Activated T-cell treated with anti-CD3 and anti-CD28 coated beads for 24 hours (primary cell): ENCODE measurements around the gene ACACB.

Experiments
- DNase-seq: peaks from one replicate; pipeline ENCODE4 v3.0.0-alpha.2; 2020; ENCODE audit warnings: low read depth

The ACACB gene

DNA sequence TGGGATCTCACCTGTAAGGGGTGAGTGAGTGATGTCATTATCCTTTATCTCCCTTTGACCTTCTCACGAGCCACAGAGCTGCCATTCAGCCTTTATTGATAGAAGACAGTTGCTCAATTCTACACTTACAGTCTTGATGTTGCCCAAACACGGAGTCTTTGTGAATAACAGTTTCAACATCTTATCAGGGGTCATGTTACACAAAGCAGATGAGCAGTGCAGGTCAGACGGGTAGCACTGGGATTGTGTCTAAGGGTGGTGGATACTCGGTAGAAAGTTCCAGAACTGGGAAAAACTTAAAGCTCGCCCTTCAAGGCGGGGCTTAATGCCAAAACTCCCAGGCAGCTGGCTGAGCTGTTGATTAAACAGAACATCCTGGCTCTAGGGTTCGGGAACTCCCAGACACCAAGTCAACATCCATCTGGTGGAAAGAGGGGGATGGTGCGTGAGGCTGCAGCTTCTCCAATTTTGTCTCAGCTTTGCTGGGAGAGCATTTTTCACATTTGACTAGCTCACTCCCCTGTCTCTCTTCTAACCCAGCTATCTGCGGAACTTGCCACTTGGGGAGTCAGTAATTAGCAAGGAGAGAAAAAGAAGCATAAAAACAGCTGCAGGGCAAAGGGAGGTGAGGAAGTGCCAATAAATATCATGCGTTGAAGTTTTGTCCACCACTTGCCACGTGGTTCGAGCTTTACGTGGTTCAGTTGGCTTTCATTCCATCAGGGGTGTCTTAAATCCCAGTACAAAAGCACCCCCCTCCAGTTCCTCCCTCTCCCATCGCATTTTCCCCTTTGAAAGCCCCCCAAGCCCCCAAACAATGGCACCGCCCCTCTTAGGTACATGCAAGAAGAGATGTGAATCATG, 161.7 kb downstream of the ACACB start:
- DNase-seq: no peak

GRCh38 chr12:109278912-109279311, 162.5 kb downstream of the ACACB start:
- no peak for DNase-seq

GRCh38 chr12:109279525-109279924, 163.1 kb downstream of the ACACB start:
- no peak for DNase-seq

DNA sequence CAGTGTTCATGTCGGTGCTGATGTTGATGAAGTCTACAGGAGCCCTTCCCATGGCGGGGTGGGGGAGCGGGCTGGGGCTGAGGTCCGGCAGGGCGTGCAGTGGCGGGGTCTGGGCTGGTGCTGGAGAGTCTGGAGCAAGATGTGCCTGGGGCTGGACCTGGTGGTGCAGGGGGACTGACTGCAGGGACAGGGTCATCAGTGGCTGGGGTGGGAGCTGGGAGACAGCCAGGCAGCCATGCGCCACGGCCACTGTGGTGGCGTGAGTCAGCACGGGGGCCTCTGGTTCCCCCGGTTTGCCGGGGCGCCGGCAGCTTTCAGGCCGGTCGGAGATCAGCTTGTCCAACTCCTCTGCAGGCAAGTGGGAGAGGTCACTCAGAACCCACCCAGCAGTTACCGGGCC, 165.1 kb downstream of the ACACB start:
- DNase-seq: no peak

DNA sequence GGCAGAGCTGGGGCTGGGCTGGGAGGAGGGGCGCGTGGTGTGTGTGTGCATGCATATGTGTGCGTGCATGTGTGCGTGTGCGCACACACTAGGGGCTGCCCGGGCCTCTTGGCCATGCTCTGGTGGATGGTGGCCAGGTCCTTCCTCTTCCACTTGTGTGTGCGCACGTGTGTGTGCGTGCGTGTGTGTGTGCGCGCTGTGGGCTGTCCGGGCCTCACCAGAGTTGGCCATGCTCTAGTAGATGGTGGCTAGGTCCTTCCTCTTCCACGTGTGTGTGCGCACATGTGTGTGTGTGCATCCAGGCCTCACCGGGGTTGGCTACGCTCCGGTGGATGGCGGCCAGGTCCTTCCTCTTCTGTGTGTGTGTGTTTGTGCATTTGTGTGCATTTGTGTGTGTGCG, 168.0 kb downstream of the ACACB start:
- DNase-seq: no peak

- no peak for DNase-seq
These were observed 169.9 kb downstream of the ACACB start for GRCh38 chr12:109286252-109286651.

DNA sequence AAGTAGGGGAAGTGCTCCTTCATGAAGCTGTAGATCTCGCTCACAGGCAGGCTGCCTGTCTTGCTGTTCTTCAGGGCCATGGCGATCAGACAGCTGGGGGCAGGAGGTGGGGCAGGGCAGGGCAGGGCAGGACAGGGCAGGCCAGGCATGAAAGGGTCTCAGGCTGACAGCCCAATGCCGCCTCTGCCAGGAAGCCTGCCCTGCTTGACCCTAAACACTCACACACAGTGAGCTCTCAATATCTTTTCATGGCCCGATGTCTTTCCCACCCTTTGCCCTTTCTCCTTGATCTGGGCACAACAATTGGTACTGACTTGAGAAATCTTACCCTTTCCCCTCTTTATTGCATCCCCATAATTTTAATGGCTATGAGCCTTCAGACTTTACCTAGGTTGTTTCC, 170.3 kb downstream of the ACACB start:
- no peak for DNase-seq

GRCh38 chr12:109287181-109287580, 170.8 kb downstream of the ACACB start:
- no peak for DNase-seq

- DNase-seq: no peak
These were observed 171.6 kb downstream of the ACACB start for GRCh38 chr12:109287811-109288469.

DNA sequence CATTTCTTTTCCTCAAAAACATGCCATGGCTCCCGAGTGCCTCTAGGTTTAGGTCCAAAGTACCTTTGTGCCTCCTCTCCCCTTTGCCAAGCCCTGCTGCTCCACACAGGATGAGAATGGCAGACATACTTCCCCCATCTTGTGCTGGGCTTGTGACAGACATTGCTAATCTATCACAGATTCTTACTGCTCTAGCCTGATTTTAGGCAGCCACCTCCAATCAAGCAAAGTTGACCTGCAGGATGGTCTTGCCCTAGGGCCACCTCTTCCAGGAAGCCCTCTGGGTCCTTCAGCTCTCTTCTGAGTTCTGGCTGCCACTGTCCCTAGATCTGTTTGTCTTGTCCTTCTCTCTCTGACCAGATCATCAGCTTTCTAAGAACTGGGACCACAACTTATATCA, 172.2 kb downstream of the ACACB start:
- no peak for DNase-seq

DNA sequence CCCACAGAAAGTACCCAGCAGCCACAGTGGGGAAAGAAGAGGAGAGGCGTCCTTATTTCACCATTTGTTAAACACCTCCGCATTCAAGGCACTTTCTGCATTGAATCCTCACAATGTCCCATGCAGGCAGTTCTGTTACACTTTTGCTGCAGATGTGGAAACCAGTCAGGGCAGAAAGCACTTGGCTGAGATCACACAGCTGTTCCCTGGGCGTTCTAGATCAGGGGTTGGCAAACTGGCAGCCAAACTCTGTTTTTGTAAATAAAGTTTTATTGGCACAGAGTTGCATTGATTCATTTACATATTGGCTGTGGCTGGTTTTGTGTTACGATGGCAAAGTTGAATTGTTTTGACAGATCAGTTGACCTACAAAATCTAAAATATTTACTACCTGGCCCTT, 172.6 kb downstream of the ACACB start:
- no peak for DNase-seq

DNA sequence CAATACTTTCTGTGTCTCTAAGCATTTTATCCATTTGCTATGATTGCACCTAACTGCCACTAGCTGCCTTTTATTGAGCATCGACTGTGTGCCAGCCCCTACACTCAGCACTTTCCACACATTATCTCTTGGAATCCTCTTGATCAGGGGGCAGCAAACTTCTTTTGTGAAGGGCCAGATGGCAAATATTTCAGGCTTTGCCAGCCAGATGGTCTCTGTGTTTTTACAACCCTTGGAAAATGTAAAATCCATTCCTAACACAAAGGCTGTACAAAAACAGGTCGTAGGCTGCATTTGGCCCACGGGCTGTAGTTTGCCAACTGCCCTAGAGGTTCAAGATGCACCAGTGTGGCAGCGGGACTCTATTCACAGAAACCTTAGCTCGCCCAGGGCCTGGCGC, 173.2 kb downstream of the ACACB start:
- no peak for DNase-seq

GRCh38 chr12:109290061-109290460, 173.7 kb downstream of the ACACB start:
- no peak for DNase-seq

GRCh38 chr12:109291117-109291516, 174.7 kb downstream of the ACACB start:
- DNase-seq: no peak

DNA sequence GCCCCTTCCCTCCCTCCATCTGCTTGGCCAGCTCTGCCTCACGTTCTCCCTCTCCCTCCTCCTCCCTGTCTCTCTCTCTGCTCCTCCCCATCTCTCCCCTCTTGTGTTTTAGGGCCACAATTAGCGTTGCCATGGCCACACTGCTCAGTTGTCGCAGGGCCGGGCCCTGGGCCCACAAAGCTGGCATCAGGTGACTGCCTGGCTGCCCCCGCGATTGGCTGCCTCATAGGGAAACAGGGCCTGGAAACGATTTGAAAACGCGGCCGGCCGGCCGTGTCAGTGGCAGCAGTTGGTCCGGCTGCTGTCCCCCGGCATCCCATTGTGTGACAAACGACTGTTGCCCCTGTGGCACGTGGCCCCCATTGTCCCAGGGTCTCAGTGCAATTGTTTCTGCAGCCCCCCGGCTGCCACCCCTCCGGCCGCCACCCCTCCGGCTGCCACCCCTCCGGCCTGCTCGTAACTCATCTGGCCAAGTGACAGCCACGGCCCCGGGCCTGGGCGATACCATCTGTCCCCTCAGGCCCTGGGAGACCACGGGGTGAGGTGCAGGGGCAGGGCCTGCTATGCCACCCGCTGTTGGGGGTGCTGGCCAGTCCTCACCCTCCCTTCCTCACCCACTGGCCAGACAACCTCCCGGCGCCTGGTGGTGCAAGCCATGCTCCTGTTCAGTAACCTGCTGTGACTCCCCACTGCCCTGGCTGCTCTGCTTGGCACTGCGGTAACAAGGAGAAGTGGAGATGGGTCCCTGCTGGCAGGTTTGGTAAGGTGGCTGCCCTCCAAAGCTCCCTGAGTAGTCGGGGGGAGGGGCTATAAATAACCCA, 175.3 kb downstream of the ACACB start:
- no peak for DNase-seq

GRCh38 chr12:109292342-109292711, 175.9 kb downstream of the ACACB start:
- DNase-seq: no peak

GRCh38 chr12:109293106-109293505, 176.7 kb downstream of the ACACB start:
- DNase-seq: no peak

DNA sequence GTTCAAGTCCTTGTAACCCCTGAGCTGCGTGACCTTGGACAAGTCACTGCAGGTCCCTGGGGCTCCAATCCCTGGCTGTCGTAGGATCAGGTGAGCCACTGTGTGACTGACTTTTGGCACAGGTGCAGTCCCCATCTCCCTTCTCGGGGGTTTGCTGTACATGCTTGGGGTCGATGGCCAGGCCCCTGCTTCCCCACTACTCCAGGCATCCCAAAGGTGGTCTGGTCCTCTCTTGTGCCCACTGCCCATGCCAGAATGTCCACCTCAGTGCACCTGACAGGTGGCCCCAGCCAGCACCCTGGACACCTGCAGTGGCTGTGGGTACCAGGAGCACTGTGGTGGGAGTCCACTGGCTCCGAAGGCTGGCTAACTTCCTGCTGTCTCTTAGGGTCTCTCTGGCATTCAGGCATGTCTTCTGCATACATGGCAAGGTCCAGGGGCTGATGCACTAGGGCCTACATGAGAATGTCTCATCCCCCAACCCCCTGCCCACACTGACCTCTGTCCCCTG, 178.0 kb downstream of the ACACB start:
- no peak for DNase-seq

- DNase-seq: no peak
These were observed 179.5 kb downstream of the ACACB start for GRCh38 chr12:109295764-109296425.

DNA sequence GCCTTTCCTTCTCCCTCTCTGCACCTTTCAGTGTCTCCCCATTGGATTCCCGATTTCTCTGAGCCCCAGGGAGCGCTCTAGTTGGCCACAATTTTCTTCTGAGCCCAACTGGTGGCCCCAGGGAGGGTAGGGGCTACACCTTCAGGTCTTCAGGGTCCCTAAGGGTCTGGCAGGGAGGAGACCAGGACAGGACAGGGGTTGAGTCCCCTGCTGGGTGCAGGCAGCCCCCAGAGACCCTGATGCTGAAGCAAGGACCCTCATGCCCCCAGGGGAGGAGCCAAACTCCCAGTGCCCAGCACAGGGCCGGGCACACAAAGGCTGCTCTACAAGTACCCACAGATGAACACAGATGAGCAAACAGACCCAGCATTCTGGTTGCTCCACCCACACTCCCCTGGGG, 180.0 kb downstream of the ACACB start:
- DNase-seq: no peak

DNA sequence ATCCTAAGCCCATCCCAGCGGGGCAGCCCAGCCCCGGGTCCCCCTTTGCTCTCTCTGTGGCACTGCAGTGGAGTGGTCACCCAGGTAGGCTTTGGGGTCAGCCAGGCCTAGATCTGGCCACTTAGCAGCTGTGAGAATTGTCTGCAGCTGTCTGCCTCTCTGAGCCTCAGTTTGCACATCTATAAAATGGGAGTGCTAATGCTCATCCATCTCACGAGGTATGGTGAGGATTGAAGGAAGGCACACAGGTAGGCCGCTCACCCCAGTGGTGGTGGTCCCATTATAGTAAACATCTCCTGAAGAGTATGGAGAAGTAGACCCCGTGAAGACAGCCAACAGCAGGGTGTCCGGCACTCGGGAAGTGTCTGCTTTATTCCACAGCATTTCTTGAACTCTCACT, 183.5 kb downstream of the ACACB start:
- no peak for DNase-seq

DNA sequence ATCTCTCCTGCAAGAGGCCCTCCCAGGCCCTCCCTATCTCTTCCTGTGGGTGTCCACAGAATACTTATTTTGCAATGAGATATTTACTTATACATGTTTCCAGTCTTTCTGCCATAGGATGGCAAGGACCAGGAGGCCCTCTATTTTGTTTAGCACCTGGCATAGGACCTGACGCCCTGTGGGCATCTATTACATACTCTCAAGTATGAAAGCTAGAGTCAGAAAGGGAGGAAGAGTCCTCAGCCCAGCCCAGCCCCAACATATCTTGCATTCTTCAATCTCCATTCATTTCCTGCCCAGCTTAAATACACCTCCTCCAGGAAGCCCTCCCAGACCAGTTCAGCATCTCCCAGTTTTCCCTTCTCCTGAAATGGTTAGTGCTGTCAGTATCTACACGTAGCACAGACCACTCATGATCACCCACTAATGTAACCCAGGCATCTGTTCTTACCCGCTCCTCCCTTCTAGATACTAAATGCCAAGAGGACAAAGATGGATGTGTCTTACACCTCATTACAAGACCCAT, 185.3 kb downstream of the ACACB start:
- DNase-seq: no peak
